Measurements from ENCODE around the gene FGG. TPM values are rescaled to one million over a fixed set of nuclear protein-coding genes. Genes with fewer than 3 reads are reported as not detected.

The FGG gene
- total and polyA plus RNA-seq, 2 of the 13 experiments (the other 11 are each of a cell fraction or from before 2014, with no cell fraction given) = 1,037 to 2,423 TPM

- TF ChIP-seq, protein P1, sequence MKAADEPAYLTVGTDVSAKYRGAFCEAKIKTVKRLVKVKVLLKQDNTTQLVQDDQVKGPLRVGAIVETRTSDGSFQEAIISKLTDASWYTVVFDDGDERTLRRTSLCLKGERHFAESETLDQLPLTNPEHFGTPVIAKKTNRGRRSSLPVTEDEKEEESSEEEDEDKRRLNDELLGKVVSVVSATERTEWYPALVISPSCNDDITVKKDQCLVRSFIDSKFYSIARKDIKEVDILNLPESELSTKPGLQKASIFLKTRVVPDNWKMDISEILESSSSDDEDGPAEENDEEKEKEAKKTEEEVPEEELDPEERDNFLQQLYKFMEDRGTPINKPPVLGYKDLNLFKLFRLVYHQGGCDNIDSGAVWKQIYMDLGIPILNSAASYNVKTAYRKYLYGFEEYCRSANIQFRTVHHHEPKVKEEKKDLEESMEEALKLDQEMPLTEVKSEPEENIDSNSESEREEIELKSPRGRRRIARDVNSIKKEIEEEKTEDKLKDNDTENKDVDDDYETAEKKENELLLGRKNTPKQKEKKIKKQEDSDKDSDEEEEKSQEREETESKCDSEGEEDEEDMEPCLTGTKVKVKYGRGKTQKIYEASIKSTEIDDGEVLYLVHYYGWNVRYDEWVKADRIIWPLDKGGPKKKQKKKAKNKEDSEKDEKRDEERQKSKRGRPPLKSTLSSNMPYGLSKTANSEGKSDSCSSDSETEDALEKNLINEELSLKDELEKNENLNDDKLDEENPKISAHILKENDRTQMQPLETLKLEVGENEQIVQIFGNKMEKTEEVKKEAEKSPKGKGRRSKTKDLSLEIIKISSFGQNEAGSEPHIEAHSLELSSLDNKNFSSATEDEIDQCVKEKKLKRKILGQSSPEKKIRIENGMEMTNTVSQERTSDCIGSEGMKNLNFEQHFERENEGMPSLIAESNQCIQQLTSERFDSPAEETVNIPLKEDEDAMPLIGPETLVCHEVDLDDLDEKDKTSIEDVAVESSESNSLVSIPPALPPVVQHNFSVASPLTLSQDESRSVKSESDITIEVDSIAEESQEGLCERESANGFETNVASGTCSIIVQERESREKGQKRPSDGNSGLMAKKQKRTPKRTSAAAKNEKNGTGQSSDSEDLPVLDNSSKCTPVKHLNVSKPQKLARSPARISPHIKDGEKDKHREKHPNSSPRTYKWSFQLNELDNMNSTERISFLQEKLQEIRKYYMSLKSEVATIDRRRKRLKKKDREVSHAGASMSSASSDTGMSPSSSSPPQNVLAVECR (CRISPR knock-in tag; IDR thresholded peaks at IDR 0.05; ENCODE audit: borderline replicate concordance) = peak; percentile 33; the same call in 1 of the 2 replicates
- TF ChIP-seq EZH2 (conservative IDR thresholded peaks at IDR 0.05; ENCODE audit: low read depth, low read length) (no peak), ZNF891 (CRISPR knock-in tag; IDR thresholded peaks at IDR 0.05) (no peak), ZNF264 (CRISPR knock-in tag; IDR thresholded peaks at IDR 0.05) (0 out of 2 replicates have a peak, but pooled peaks have one; percentile 38), REL (CRISPR knock-in tag; conservative IDR thresholded peaks at IDR 0.05) (no peak), AGO2 (optimal IDR thresholded peaks at IDR 0.05; ENCODE audit: low read depth, low read length) (no peak), PHF5A (CRISPR knock-in tag; IDR thresholded peaks at IDR 0.05; ENCODE audit: low read depth, unreplicated experiment) (no peak), KDM5B (CRISPR knock-in tag; IDR thresholded peaks at IDR 0.05; ENCODE audit: borderline replicate concordance) (no peak), TBL1XR1 (IDR thresholded peaks at IDR 0.05; ENCODE audit: borderline replicate concordance, low read length, partially characterized antibody) (peak; percentile 87), ASH2L (IDR thresholded peaks at IDR 0.05; ENCODE audit: insufficient read length, low read depth, low read length) (no peak), RERE (CRISPR knock-in tag; IDR thresholded peaks at IDR 0.05; ENCODE audit: low read depth) (peak; percentile 92), RARA (CRISPR knock-in tag; IDR thresholded peaks at IDR 0.05) (peak; percentile 96), ZNF747 (CRISPR knock-in tag; IDR thresholded peaks at IDR 0.05; ENCODE audit: borderline replicate concordance) (peak; percentile 46; the same call in 1 of the 2 replicates)
- TF ChIP-seq, protein P2, sequence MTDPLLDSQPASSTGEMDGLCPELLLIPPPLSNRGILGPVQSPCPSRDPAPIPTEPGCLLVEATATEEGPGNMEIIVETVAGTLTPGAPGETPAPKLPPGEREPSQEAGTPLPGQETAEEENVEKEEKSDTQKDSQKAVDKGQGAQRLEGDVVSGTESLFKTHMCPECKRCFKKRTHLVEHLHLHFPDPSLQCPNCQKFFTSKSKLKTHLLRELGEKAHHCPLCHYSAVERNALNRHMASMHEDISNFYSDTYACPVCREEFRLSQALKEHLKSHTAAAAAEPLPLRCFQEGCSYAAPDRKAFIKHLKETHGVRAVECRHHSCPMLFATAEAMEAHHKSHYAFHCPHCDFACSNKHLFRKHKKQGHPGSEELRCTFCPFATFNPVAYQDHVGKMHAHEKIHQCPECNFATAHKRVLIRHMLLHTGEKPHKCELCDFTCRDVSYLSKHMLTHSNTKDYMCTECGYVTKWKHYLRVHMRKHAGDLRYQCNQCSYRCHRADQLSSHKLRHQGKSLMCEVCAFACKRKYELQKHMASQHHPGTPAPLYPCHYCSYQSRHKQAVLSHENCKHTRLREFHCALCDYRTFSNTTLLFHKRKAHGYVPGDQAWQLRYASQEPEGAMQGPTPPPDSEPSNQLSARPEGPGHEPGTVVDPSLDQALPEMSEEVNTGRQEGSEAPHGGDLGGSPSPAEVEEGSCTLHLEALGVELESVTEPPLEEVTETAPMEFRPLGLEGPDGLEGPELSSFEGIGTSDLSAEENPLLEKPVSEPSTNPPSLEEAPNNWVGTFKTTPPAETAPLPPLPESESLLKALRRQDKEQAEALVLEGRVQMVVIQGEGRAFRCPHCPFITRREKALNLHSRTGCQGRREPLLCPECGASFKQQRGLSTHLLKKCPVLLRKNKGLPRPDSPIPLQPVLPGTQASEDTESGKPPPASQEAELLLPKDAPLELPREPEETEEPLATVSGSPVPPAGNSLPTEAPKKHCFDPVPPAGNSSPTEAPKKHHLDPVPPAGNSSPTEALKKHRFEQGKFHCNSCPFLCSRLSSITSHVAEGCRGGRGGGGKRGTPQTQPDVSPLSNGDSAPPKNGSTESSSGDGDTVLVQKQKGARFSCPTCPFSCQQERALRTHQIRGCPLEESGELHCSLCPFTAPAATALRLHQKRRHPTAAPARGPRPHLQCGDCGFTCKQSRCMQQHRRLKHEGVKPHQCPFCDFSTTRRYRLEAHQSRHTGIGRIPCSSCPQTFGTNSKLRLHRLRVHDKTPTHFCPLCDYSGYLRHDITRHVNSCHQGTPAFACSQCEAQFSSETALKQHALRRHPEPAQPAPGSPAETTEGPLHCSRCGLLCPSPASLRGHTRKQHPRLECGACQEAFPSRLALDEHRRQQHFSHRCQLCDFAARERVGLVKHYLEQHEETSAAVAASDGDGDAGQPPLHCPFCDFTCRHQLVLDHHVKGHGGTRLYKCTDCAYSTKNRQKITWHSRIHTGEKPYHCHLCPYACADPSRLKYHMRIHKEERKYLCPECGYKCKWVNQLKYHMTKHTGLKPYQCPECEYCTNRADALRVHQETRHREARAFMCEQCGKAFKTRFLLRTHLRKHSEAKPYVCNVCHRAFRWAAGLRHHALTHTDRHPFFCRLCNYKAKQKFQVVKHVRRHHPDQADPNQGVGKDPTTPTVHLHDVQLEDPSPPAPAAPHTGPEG (CRISPR knock-in tag; IDR thresholded peaks at IDR 0.05) = no peak
Observed at GRCh38 chr4:154577324-154577723, 35.1 kb downstream of the FGG start (continued).

All from HepG2 (cell line).